Measurements from ENCODE around the gene CDH11.

Gene CDH11

DNA sequence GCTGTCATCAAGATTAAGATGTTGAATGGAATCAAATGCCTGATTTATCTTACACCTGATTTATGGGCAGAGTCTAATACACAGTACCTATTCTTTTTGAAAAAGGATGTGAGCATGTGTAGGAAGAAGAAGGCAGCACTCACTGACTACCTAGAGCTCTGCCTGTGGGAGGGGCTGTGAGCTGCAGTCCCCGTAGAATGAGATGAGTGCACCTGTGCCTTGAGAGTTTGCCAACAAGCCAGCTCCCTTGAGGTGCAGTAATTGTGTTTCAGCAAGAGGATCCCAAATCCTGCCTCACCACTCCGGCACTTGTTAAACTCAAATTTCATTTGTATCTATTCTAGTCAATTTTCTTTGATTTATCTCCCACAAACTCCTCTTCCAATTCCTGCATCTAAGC is 46.0 kb downstream of the CDH11 start:
- ChIA-PET POLR2A (no interaction called here), CTCF (no interaction called here)
- no peak for DNase-seq (ENCODE audit: extremely low spot score)
- no peak for TF ChIP-seq FOXM1 (IDR thresholded peaks at IDR 0.05; ENCODE audit: borderline replicate concordance)
- no peak for TF ChIP-seq TARDBP (IDR thresholded peaks at IDR 0.05)
- no peak for TF ChIP-seq SUZ12 (IDR thresholded peaks at IDR 0.05)
- no peak for TF ChIP-seq FOXA1 (IDR thresholded peaks at IDR 0.05)
- no peak for TF ChIP-seq ARNT (IDR thresholded peaks at IDR 0.05)
- TF ChIP-seq FOXK2 (IDR thresholded peaks at IDR 0.05) = no peak
- TF ChIP-seq ZNF384 (IDR thresholded peaks at IDR 0.05) = no peak
- no peak for TF ChIP-seq CTBP1 (IDR thresholded peaks at IDR 0.05; ENCODE audit: borderline replicate concordance)
- TF ChIP-seq NFRKB (IDR thresholded peaks at IDR 0.05) = no peak
- no peak for TF ChIP-seq BHLHE40 (IDR thresholded peaks at IDR 0.05; ENCODE audit: borderline replicate concordance)
- TF ChIP-seq, protein P1, sequence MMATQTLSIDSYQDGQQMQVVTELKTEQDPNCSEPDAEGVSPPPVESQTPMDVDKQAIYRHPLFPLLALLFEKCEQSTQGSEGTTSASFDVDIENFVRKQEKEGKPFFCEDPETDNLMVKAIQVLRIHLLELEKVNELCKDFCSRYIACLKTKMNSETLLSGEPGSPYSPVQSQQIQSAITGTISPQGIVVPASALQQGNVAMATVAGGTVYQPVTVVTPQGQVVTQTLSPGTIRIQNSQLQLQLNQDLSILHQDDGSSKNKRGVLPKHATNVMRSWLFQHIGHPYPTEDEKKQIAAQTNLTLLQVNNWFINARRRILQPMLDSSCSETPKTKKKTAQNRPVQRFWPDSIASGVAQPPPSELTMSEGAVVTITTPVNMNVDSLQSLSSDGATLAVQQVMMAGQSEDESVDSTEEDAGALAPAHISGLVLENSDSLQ (IDR thresholded peaks at IDR 0.05) = no peak
- no peak for TF ChIP-seq SP1 (IDR thresholded peaks at IDR 0.05)
- TF ChIP-seq L3MBTL2 (conservative IDR thresholded peaks at IDR 0.05) = no peak
- no peak for TF ChIP-seq ELF4 (IDR thresholded peaks at IDR 0.05)
- no peak for TF ChIP-seq LEF1 (IDR thresholded peaks at IDR 0.05; ENCODE audit: borderline replicate concordance)
- no peak for TF ChIP-seq HDGF (IDR thresholded peaks at IDR 0.05; ENCODE audit: borderline replicate concordance)

DNA sequence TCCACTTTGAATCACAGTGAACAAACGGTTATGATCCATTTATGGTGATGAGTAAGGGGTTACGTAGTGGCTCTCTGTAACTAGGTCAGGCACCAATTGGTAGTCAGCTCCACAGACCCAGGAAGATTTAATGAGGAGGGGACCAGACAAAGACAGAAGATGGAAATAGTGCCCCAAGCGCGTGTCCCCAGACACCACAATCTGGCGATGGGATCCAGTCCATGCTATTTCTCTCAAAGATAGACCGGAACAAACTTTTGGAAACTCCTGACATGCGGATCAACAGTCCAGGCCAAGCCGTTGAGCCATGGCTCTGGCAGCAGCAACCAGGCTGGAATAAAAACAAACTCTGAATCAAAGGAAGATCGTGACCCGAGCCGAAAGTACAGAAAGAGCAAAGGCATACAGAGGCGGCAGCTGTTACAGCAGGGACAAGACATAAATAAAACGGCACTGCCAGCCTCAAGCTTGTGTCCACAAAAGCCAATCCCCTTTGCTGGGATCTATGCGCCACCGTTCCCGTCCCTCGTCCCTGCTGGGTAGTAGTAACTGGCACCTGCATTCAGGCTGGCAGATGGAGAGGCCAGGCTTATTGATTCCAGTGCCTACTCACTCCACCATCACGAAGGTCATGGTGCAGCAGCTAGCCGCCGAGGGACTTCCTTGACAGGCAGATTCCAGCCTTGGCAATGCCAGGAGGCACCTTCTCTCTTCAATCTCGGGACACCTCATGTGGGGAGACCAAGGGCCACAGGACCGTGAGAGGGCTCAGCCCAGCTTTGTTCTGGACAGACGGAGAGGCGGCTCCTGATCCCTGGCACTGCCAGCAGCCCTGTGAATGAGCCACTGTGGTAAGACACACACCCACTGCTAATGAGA is 50.2 kb downstream of the CDH11 start:
- TF ChIP-seq FOXM1 (IDR thresholded peaks at IDR 0.05; ENCODE audit: borderline replicate concordance) = no peak
- TF ChIP-seq, protein P1 (IDR thresholded peaks at IDR 0.05) = no peak
- no peak for TF ChIP-seq TARDBP (IDR thresholded peaks at IDR 0.05)
- TF ChIP-seq ZNF384 (IDR thresholded peaks at IDR 0.05) = no peak
- TF ChIP-seq FOXA1 (IDR thresholded peaks at IDR 0.05) = no peak
- no peak for TF ChIP-seq HDGF (IDR thresholded peaks at IDR 0.05; ENCODE audit: borderline replicate concordance)
- ChIA-PET POLR2A (no interaction called here), CTCF (no interaction called here)
- no peak for DNase-seq (ENCODE audit: extremely low spot score)

DNA sequence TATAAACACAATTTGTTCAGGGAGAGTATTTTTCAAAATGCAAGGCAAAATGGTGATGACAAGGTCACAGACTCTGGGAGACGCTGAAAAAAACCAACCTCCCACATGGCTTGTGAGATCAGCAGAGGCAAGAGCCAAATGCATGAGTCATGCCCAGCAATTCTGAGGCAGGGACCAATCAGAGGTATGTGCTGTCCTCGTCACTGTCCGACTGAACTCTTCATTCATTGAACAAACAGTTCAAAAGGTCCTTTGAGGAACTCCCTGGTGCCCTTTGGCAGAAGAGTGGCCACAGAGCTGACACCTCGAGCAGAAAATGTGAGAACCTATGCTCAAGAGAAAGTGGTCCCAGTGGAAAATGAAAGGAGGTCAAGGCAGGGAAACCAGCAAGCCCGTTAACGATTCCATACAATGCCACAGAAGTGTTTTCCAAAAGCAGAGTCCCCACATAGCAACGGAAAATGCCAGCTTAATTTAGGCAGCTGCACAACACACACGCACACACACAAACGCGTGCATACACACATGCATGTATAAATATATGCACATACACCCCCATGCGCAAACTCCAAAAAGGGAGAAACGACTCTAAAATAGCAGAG is 50.9 kb downstream of the CDH11 start:
- CTCF ChIA-PET = no interaction called here
- no peak for DNase-seq (ENCODE audit: extremely low spot score)
- TF ChIP-seq NFRKB (IDR thresholded peaks at IDR 0.05) (no peak), FOXA1 (IDR thresholded peaks at IDR 0.05) (no peak), LEF1 (IDR thresholded peaks at IDR 0.05; ENCODE audit: borderline replicate concordance) (no peak), SP1 (IDR thresholded peaks at IDR 0.05) (no peak), FOXM1 (IDR thresholded peaks at IDR 0.05; ENCODE audit: borderline replicate concordance) (no peak), ZNF384 (IDR thresholded peaks at IDR 0.05) (no peak), FOXK2 (IDR thresholded peaks at IDR 0.05) (no peak), SUZ12 (IDR thresholded peaks at IDR 0.05) (no peak), L3MBTL2 (conservative IDR thresholded peaks at IDR 0.05) (no peak), TARDBP (IDR thresholded peaks at IDR 0.05) (no peak), ELF4 (IDR thresholded peaks at IDR 0.05) (no peak), HDGF (IDR thresholded peaks at IDR 0.05; ENCODE audit: borderline replicate concordance) (no peak), ARNT (IDR thresholded peaks at IDR 0.05) (no peak), CTBP1 (IDR thresholded peaks at IDR 0.05; ENCODE audit: borderline replicate concordance) (no peak), BHLHE40 (IDR thresholded peaks at IDR 0.05; ENCODE audit: borderline replicate concordance) (no peak)
- TF ChIP-seq, protein P1 (IDR thresholded peaks at IDR 0.05) = no peak
- POLR2A ChIA-PET = no interaction called here

DNA sequence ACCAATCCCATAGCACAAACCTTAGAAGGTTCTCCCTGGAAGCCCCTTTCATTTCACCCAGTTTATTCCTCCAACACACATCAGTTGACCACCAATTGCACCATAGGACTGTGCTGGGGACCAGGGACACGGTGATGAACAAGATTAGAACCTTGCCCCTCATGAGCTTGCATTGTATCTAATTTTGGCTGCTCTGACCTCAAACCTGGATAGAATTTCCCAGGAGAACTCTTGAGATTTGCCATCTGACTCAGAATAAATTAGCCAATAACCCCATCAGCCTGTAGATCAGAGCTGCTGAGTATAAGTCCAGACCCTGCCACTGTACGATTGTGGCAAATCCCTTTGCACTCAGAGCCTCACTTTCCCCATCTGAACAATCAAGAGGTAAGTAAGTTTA is 52.1 kb downstream of the CDH11 start:
- ChIA-PET POLR2A (no interaction called here), CTCF (no interaction called here)
- TF ChIP-seq SP1 (IDR thresholded peaks at IDR 0.05) (no peak), ARNT (IDR thresholded peaks at IDR 0.05) (no peak), L3MBTL2 (conservative IDR thresholded peaks at IDR 0.05) (no peak)
- DNase-seq (ENCODE audit: extremely low spot score) = no peak

DNA sequence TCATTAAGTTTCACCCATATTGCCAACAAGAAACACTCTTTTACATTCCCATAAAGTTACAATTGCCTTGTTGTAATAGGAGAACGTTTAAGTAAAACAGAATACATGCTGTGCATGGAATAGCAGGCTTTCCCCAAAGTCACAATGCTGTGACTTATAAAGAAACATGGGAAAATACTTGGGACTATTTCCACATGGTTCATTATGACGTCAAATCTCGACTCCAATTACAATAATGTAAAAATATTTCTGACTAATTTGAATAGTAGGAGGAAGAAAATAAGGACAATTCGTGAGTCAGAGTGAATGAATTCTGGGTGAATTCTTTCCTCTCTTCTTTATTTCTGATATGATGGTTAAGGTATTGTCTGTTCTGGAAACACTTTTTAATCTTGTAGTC is 52.8 kb downstream of the CDH11 start:
- CTCF ChIA-PET = no interaction called here
- POLR2A ChIA-PET = no interaction called here
- TF ChIP-seq FOXK2 (IDR thresholded peaks at IDR 0.05) = no peak
- TF ChIP-seq ARNT (IDR thresholded peaks at IDR 0.05) = no peak
- no peak for DNase-seq (ENCODE audit: extremely low spot score)

DNA sequence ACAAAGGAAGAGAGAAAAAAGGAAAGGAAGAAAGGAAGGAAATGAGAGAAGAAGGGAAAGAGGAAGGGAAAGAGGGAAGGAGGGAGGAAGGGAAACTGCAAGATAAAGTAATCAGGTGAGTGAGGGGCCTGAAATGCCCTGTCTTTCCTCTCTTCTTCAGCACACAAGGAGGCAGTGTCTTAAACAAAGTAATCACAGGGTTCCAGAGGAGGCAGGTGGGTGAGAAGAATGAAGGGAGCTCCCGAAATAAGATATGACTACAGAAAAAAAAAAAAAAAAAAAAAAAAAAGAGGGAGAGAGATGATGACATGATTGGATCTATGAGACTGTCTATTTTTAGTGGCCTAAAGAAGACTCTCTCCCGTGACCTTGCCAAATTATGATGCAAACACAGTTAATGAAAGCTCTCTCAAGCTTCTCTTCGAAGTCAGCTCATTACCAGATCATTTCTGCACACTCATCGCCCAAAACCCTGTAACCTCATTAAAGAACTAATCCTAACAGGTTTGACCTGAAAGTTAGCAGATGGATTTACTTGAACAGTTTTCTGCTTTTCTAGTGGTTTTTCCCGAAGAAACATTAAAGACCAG is 53.6 kb downstream of the CDH11 start:
- no peak for TF ChIP-seq HDGF (IDR thresholded peaks at IDR 0.05; ENCODE audit: borderline replicate concordance)
- TF ChIP-seq LEF1 (IDR thresholded peaks at IDR 0.05; ENCODE audit: borderline replicate concordance) = no peak
- TF ChIP-seq ARNT (IDR thresholded peaks at IDR 0.05) = no peak
- no peak for TF ChIP-seq L3MBTL2 (conservative IDR thresholded peaks at IDR 0.05)
- TF ChIP-seq FOXA1 (IDR thresholded peaks at IDR 0.05) = no peak
- TF ChIP-seq FOXK2 (IDR thresholded peaks at IDR 0.05) = no peak
- no peak for TF ChIP-seq FOXM1 (IDR thresholded peaks at IDR 0.05; ENCODE audit: borderline replicate concordance)
- TF ChIP-seq, protein P1 (IDR thresholded peaks at IDR 0.05) = no peak
- no peak for TF ChIP-seq ZNF384 (IDR thresholded peaks at IDR 0.05)
- no peak for TF ChIP-seq CTBP1 (IDR thresholded peaks at IDR 0.05; ENCODE audit: borderline replicate concordance)
- TF ChIP-seq SP1 (IDR thresholded peaks at IDR 0.05) = no peak
- no peak for TF ChIP-seq TARDBP (IDR thresholded peaks at IDR 0.05)
- TF ChIP-seq NFRKB (IDR thresholded peaks at IDR 0.05) = no peak
- no peak for TF ChIP-seq BHLHE40 (IDR thresholded peaks at IDR 0.05; ENCODE audit: borderline replicate concordance)
- TF ChIP-seq SUZ12 (IDR thresholded peaks at IDR 0.05) = no peak
- no peak for TF ChIP-seq ELF4 (IDR thresholded peaks at IDR 0.05)
- DNase-seq (ENCODE audit: extremely low spot score) = no peak
- CTCF ChIA-PET = no interaction called here
- POLR2A ChIA-PET = no interaction called here

All from HEK293T (cell line).